Peyer's patch (tissue), 4 donors: Measurements from ENCODE around the gene LRRC42. TPM values are rescaled to one million over a fixed set of nuclear protein-coding genes. Genes with fewer than 3 reads are reported as not detected.

Experiments used
- DNase-seq, 3 donors: peaks; one replicate each; pipeline ENCODE4 v3.0.0-alpha.2; 2017 to 2019
- H3K27ac ChIP-seq, 4 donors: fragments of 200-600 bp; sonication (generic); one replicate each; pipeline ENCODE4 v1.5.1; 2016 to 2019
- H3K27me3 ChIP-seq, 2 donors: fragments of 200-600 bp; sonication (generic); one replicate each; pipeline ENCODE4 v1.5.1; 2019
- H3K36me3 ChIP-seq, 3 donors: fragments of 200-600 bp; sonication (generic); one replicate each; pipeline ENCODE4 v1.5.1; 2016 to 2019
- H3K4me1 ChIP-seq, 4 donors: fragments of 200-600 bp; sonication (generic); one replicate each; pipeline ENCODE4 v1.5.1; 2016 to 2019
- H3K4me3 ChIP-seq, 4 donors: fragments of 200-600 bp; sonication (generic); 1 replicate in 3 of 4; 2 replicates in 1 of 4; pipeline ENCODE4 v1.5.1; 2016 to 2019; ENCODE audit warnings: mild to moderate bottlenecking in 1 of 4
- H3K9me3 ChIP-seq, 4 donors: fragments of 200-600 bp; sonication (generic); one replicate each; pipeline ENCODE4 v1.5.1; 2016 to 2019; ENCODE audit warnings: mild to moderate bottlenecking in 1 of 4
- POLR2A ChIP-seq, 2 donors: fragments of 450-650 bp; IDR thresholded peaks; one replicate each; pipeline ENCODE4 v1.5.1; 2017; ENCODE audit warnings: antibody characterized with exemption in 2 of 2, mild to moderate bottlenecking in 2 of 2, moderate library complexity in 2 of 2
- total RNA-seq, 4 donors: library from RNA; depleted of rRNA; stranded (reverse); fragments of >200 nt; gene quantifications; one replicate each; pipeline ENCODE4 v1.1.0, GENCODE V29; 2016
- TF ChIP-seq, protein P1 (sequence below), 6 experiments: fragments of 450-650 bp in 4 of 6; fragments of 200-600 bp in 2 of 6; sonication (generic) in 1 of 6; IDR thresholded peaks; one replicate each; pipeline ENCODE4 v1.5.1; 2017 to 2019; ENCODE audit warnings: antibody characterized with exemption in 6 of 6, mild to moderate bottlenecking in 3 of 6, moderate library complexity in 1 of 6

LRRC42 gene
- total RNA-seq, 4 donors from 2014 or later: 8.9 to 20.6 (median 9.7) TPM

DNA sequence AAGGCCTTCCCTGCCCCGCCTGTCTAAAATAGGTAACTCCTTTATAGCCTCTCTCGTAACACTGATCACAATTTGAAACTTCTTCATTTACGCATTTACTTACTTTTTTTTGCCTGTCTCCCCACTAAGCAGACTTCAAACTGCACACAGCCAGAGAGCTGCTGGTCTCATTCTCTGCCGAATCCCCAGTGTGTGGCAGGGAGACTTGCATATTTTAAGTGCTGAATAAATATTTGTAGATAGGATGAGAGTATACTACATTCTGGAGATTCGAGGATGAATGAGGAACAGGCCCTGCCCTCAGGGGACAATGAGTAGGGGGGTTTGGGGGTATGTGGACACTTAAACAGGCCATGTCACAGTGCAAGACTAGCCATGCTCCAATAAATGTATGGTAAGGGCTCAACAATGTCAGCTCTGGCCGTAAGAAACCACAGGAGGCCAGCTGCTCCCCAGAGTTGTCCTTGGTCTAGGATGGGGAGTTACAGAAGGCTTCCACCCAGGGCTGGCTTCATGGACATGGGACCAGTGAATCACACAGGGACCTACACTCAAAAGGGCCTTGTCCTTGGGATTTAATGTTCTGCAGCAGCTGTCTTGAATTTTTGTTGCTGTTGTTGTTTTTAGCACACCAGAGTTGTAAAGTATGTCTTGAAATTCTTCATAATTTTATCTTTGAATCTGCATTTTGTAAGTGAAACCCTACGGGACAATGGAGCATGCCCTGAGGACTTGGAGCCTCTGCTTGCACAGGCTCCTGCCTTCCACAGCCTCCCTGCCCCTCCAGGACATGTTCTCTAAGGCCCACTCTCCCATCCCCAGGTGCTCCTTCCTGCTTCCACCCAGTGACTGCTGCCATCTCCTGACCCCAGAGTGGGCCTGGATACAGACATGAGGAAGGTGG is 43.7 kb upstream of the LRRC42 start:
- DNase-seq: no peak
- Histone ChIP-seq H3K27me3 (no peaks in the 10 kb centered on the region), H3K9me3 (no peaks in the 10 kb centered on the region), H3K4me3 (no peak overlapping the region), H3K36me3 (no peaks in the 10 kb centered on the region), H3K4me1 (peaks cover 0 to 13% (median 0%) of the 10 kb centered on the region in 4 donors), H3K27ac (no peak overlapping the region)
- TF ChIP-seq, protein P1, sequence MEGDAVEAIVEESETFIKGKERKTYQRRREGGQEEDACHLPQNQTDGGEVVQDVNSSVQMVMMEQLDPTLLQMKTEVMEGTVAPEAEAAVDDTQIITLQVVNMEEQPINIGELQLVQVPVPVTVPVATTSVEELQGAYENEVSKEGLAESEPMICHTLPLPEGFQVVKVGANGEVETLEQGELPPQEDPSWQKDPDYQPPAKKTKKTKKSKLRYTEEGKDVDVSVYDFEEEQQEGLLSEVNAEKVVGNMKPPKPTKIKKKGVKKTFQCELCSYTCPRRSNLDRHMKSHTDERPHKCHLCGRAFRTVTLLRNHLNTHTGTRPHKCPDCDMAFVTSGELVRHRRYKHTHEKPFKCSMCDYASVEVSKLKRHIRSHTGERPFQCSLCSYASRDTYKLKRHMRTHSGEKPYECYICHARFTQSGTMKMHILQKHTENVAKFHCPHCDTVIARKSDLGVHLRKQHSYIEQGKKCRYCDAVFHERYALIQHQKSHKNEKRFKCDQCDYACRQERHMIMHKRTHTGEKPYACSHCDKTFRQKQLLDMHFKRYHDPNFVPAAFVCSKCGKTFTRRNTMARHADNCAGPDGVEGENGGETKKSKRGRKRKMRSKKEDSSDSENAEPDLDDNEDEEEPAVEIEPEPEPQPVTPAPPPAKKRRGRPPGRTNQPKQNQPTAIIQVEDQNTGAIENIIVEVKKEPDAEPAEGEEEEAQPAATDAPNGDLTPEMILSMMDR (IDR thresholded peaks at IDR 0.05): no peak
- TF ChIP-seq POLR2A (IDR thresholded peaks at IDR 0.05): no peak

DNA sequence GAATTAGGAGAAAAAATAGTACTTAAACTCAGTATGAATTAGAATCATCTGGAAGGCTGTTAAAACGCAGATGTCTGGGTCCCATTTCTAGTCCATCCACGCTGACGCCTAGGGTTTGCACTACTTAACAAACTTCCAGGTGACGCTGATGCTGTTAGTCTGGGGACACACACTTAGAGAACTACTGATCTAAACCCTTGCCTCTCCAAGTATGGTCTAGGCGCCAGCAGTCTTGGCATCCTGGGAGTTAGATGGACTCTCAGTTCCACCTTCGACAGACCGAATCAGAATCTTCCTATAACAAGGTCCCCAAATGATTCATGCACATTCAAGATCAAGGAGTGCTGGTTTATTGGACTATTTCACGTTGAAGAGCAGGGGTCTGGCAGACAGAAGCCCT is 40.6 kb upstream of the LRRC42 start:
- H3K27ac ChIP-seq: no peak overlapping the region
- no peak for DNase-seq
- no peaks in the 10 kb centered on the region for H3K36me3 ChIP-seq
- H3K27me3 ChIP-seq: no peaks in the 10 kb centered on the region
- no peak overlapping the region for H3K4me3 ChIP-seq
- TF ChIP-seq, protein P1 (IDR thresholded peaks at IDR 0.05): no peak
- no peak for TF ChIP-seq POLR2A (IDR thresholded peaks at IDR 0.05)
- H3K4me1 ChIP-seq: no peaks in the 10 kb centered on the region
- no peaks in the 10 kb centered on the region for H3K9me3 ChIP-seq

GRCh38 chr1:53906121-53906520 is 40.0 kb upstream of the LRRC42 start:
- TF ChIP-seq, protein P1 (IDR thresholded peaks at IDR 0.05): no peak
- no peak for TF ChIP-seq POLR2A (IDR thresholded peaks at IDR 0.05)
- no peaks in the 10 kb centered on the region for H3K4me1 ChIP-seq
- DNase-seq: no peak
- H3K4me3 ChIP-seq: no peak overlapping the region
- no peaks in the 10 kb centered on the region for H3K9me3 ChIP-seq
- no peak overlapping the region for H3K27ac ChIP-seq
- H3K27me3 ChIP-seq: no peaks in the 10 kb centered on the region
- H3K36me3 ChIP-seq: no peaks in the 10 kb centered on the region

- Histone ChIP-seq H3K27me3 (no peaks in the 10 kb centered on the region), H3K9me3 (no peaks in the 10 kb centered on the region), H3K36me3 (no peaks in the 10 kb centered on the region), H3K27ac (no peak overlapping the region), H3K4me3 (no peak overlapping the region), H3K4me1 (no peaks in the 10 kb centered on the region)
- TF ChIP-seq, protein P1 (IDR thresholded peaks at IDR 0.05): no peak
- no peak for TF ChIP-seq POLR2A (IDR thresholded peaks at IDR 0.05)
- no peak for DNase-seq
These were observed 36.2 kb upstream of the LRRC42 start for GRCh38 chr1:53909946-53910345.

GRCh38 chr1:53911442-53911841 is 34.7 kb upstream of the LRRC42 start:
- TF ChIP-seq, protein P1 (IDR thresholded peaks at IDR 0.05): no peak
- no peak for TF ChIP-seq POLR2A (IDR thresholded peaks at IDR 0.05)
- no peaks in the 10 kb centered on the region for H3K9me3 ChIP-seq
- no peaks in the 10 kb centered on the region for H3K27me3 ChIP-seq
- no peak overlapping the region for H3K4me3 ChIP-seq
- H3K27ac ChIP-seq: no peak overlapping the region
- H3K4me1 ChIP-seq: no peaks in the 10 kb centered on the region
- no peak for DNase-seq
- no peaks in the 10 kb centered on the region for H3K36me3 ChIP-seq
